Caco-2 (cell line): ENCODE results near the gene OCEL1. TPM values are rescaled to one million over a fixed set of nuclear protein-coding genes. Genes with fewer than 3 reads are reported as not detected.

ENCODE experiments used
- BruUV-seq: library from RNA; stranded (reverse); fragments of 400-500 nt; replicated peaks from 2 replicates; lab custom pipeline; 2021; lab: Mats Ljungman, UMichigan
- CTCF ChIA-PET: fragments of 300-600 bp; sonication (Branson Sonifier 250); formaldehyde crosslinking; loops from one replicate; lab custom pipeline; 2022; ENCODE audit warnings: antibody characterized with exemption; lab: Charles Lee
- POLR2A ChIA-PET: fragments of 300-600 bp; sonication (Branson Sonifier 250); formaldehyde crosslinking; loops from one replicate; lab custom pipeline; 2022; ENCODE audit warnings: antibody characterized with exemption; lab: Charles Lee
- DNase-seq, 2 experiments: peaks; one replicate each; pipeline versions ENCODE4 v3.0.0 to v3.0.0-alpha.2; 2020 to 2022
- H3K27me3 ChIP-seq: replicated peaks from 2 replicates; pipeline ENCODE4 v1.6.0; 2011; ENCODE audit warnings: low read length; ENCODE audit not compliant: control insufficient read depth, insufficient read depth
- H3K36me3 ChIP-seq: 2 replicates; pipeline ENCODE4 v1.5.1; 2011; ENCODE audit warnings: low read length; ENCODE audit not compliant: control insufficient read depth, insufficient read depth
- H3K4me1 ChIP-seq: fragments of 250-450 bp; sonication (Bioruptor Pico); 2 replicates; pipeline ENCODE4 v1.5.1; 2020; ENCODE audit warnings: mild to moderate bottlenecking
- H3K4me3 ChIP-seq: 2 replicates; pipeline ENCODE4 v1.5.1; 2011; ENCODE audit warnings: low read depth, mild to moderate bottlenecking, control low read depth, low read length
- H3K9me3 ChIP-seq: fragments of 250-450 bp; sonication (Bioruptor Pico); 2 replicates; pipeline ENCODE4 v1.5.1; 2020; ENCODE audit warnings: mild to moderate bottlenecking, moderate library complexity
- H3K27ac Mint-ChIP-seq: one replicate; pipeline ENCODE4 v1.8.0; 2022; ENCODE audit warnings: mixed read lengths; ENCODE audit not compliant: unreplicated experiment
- H3K27me3 Mint-ChIP-seq: one replicate; pipeline ENCODE4 v1.8.0; 2022; ENCODE audit warnings: mixed read lengths; ENCODE audit not compliant: insufficient read depth, unreplicated experiment
- H3K36me3 Mint-ChIP-seq: one replicate; pipeline ENCODE4 v1.8.0; 2022; ENCODE audit warnings: mild to moderate bottlenecking, mixed read lengths; ENCODE audit not compliant: insufficient read depth, unreplicated experiment
- H3K4me1 Mint-ChIP-seq: one replicate; pipeline ENCODE4 v1.8.0; 2022; ENCODE audit warnings: low read depth, mixed read lengths; ENCODE audit not compliant: unreplicated experiment
- H3K4me3 Mint-ChIP-seq: one replicate; pipeline ENCODE4 v1.8.0; 2022; ENCODE audit warnings: mild to moderate bottlenecking, moderate library complexity, mixed read lengths; ENCODE audit not compliant: unreplicated experiment
- H3K9me3 Mint-ChIP-seq: one replicate; pipeline ENCODE4 v1.8.0; 2022; ENCODE audit warnings: mixed read lengths; ENCODE audit not compliant: unreplicated experiment
- CTCF ChIP-seq, 2 experiments: fragments of 200-600 bp in 1 of 2; IDR thresholded peaks; 1 replicate in 1 of 2; 2 replicates in 1 of 2; pipeline versions ENCODE4 v1.5.1 to v1.8.0; 2011 to 2022; ENCODE audit warnings: antibody characterized with exemption in 1 of 2, control low read depth in 1 of 2, inconsistent platforms in 1 of 2, low read depth in 1 of 2, low read length in 1 of 2, mild to moderate bottlenecking in 1 of 2, moderate library complexity in 1 of 2; ENCODE audit not compliant: insufficient read depth in 1 of 2, severe bottlenecking in 1 of 2, unreplicated experiment in 1 of 2
- intact Hi-C: fragments of 100-400 bp; cut with micrococcal nuclease; formaldehyde crosslinking; loops from one replicate; pipeline ENCODE4 v1.10.0; 2022; ENCODE audit not compliant: unreplicated experiment
- total RNA-seq: library from RNA; stranded (reverse); gene quantifications from 2 replicates; pipeline ENCODE4 v1.2.3, GENCODE V29; 2022

Gene OCEL1
- total RNA-seq, 1 experiment from 2014 or later = 14.9 TPM

- H3K36me3 Mint-ChIP-seq = peaks cover 27% of the 10 kb centered on the region
- ChIA-PET POLR2A (interaction anchor here (0.6 kb wide), 1 partner anchor 20 kb away, joined by 3 read pairs; no protein-coding TSS in a partner anchor), CTCF (interaction anchor here (1.1 kb wide), 1 partner anchor 29 kb away, joined by 3 read pairs; no protein-coding TSS in a partner anchor)
- H3K4me1 Mint-ChIP-seq = peaks cover 14% of the 10 kb centered on the region
- Histone ChIP-seq H3K4me3 (no peak within 1 kb of the TSS), H3K36me3 (no peaks in the 10 kb centered on the region), H3K9me3 (no peaks in the 10 kb centered on the region), H3K4me1 (no peaks in the 10 kb centered on the region; the same call in 1 of the 2 replicates), H3K27me3 (no peaks in the 10 kb centered on the region)
- peak within 1 kb of the TSS; percentile 67 for H3K27ac Mint-ChIP-seq
- H3K4me3 Mint-ChIP-seq = no peak within 1 kb of the TSS
- BruUV-seq = no TSS peak
- intact Hi-C loops = no loop called here
- no peak for TF ChIP-seq CTCF (IDR thresholded peaks at IDR 0.05; ENCODE audit: insufficient read depth in 1 of 2, low read depth in 1 of 2, low read length in 1 of 2, severe bottlenecking in 1 of 2, unreplicated experiment in 1 of 2)
- no peaks in the 10 kb centered on the region for H3K9me3 Mint-ChIP-seq
- DNase-seq = no peak
- H3K27me3 Mint-ChIP-seq = no peaks in the 10 kb centered on the region
Measured at GRCh38 chr19:17264641-17264979, 38.6 kb downstream of the OCEL1 start, which contains the start of gene USHBP1. USHBP1 (minus strand) TSS chr19:17264745; CDS start chr19:17264299, 446 bp downstream.

- CTCF ChIA-PET = interaction anchor here (1.4 to 1.8 kb wide), 2 partner anchors 17 to 39 kb away, joined by 9 to 15 read pairs; partner anchors contain the start of gene MRPL34
- no peak for TF ChIP-seq CTCF (IDR thresholded peaks at IDR 0.05; ENCODE audit: insufficient read depth in 1 of 2, low read depth in 1 of 2, low read length in 1 of 2, severe bottlenecking in 1 of 2, unreplicated experiment in 1 of 2)
- Mint-ChIP-seq H3K9me3 (no peaks in the 10 kb centered on the region), H3K27ac (peak overlapping the region; percentile 80), H3K4me1 (peaks cover 8% of the 10 kb centered on the region), H3K27me3 (no peaks in the 10 kb centered on the region), H3K4me3 (no peak overlapping the region), H3K36me3 (peaks cover 41% of the 10 kb centered on the region)
- no peaks in the 10 kb centered on the region; the same call in 1 of the 2 replicates for H3K4me1 ChIP-seq
- H3K9me3 ChIP-seq = no peaks in the 10 kb centered on the region
- H3K4me3 ChIP-seq = no peak overlapping the region
- H3K36me3 ChIP-seq = no peaks in the 10 kb centered on the region
- DNase-seq = no peak
- no peaks in the 10 kb centered on the region for H3K27me3 ChIP-seq
- intact Hi-C loops = loop anchor here (2.0 to 5.0 kb wide), 2 partner anchors 17 to 39 kb away; partner anchors contain the start of gene OCEL1
- POLR2A ChIA-PET = interaction anchor here (0.5 to 1.2 kb wide), 2 partner anchors 34 to 43 kb away, joined by 3 to 11 read pairs; partner anchors contain the start of gene DDA1
- BruUV-seq = no TSS peak
Measured at GRCh38 chr19:17266026-17266425, 40.0 kb downstream of the OCEL1 start.

GRCh38 chr19:17266589-17266974 is 40.6 kb downstream of the OCEL1 start:
- H3K27me3 Mint-ChIP-seq = no peaks in the 10 kb centered on the region
- Histone ChIP-seq H3K27me3 (no peaks in the 10 kb centered on the region), H3K4me3 (no peak overlapping the region), H3K4me1 (no peaks in the 10 kb centered on the region; the same call in 1 of the 2 replicates), H3K9me3 (no peaks in the 10 kb centered on the region), H3K36me3 (no peaks in the 10 kb centered on the region; the same call in 1 of the 2 replicates)
- peak overlapping the region; percentile 80 for H3K27ac Mint-ChIP-seq
- no peak for DNase-seq
- peaks cover 46% of the 10 kb centered on the region for H3K36me3 Mint-ChIP-seq
- TF ChIP-seq CTCF (IDR thresholded peaks at IDR 0.05; ENCODE audit: insufficient read depth in 1 of 2, low read depth in 1 of 2, low read length in 1 of 2, severe bottlenecking in 1 of 2, unreplicated experiment in 1 of 2) = no peak
- ChIA-PET POLR2A (interaction anchor here (0.5 to 1.5 kb wide), 9 partner anchors 16 to 198 kb away, joined by 3 to 16 read pairs (median 7); partner anchors contain the start of genes DDA1, NR2F6, OCEL1 and USE1), CTCF (interaction anchor here (0.6 to 1.8 kb wide), 10 partner anchors 16 to 308 kb away, joined by 3 to 15 read pairs (median 4); partner anchors contain the start of gene MRPL34)
- peak overlapping the region; percentile 74 for H3K4me3 Mint-ChIP-seq
- H3K4me1 Mint-ChIP-seq = peaks cover 7% of the 10 kb centered on the region
- no TSS peak for BruUV-seq
- no peaks in the 10 kb centered on the region for H3K9me3 Mint-ChIP-seq
- intact Hi-C loops = loop anchor here (2.0 to 5.0 kb wide), 2 partner anchors 16 to 39 kb away; partner anchors contain the start of gene OCEL1
